Measurements from ENCODE around the gene SYT7.

Gene SYT7

DNA sequence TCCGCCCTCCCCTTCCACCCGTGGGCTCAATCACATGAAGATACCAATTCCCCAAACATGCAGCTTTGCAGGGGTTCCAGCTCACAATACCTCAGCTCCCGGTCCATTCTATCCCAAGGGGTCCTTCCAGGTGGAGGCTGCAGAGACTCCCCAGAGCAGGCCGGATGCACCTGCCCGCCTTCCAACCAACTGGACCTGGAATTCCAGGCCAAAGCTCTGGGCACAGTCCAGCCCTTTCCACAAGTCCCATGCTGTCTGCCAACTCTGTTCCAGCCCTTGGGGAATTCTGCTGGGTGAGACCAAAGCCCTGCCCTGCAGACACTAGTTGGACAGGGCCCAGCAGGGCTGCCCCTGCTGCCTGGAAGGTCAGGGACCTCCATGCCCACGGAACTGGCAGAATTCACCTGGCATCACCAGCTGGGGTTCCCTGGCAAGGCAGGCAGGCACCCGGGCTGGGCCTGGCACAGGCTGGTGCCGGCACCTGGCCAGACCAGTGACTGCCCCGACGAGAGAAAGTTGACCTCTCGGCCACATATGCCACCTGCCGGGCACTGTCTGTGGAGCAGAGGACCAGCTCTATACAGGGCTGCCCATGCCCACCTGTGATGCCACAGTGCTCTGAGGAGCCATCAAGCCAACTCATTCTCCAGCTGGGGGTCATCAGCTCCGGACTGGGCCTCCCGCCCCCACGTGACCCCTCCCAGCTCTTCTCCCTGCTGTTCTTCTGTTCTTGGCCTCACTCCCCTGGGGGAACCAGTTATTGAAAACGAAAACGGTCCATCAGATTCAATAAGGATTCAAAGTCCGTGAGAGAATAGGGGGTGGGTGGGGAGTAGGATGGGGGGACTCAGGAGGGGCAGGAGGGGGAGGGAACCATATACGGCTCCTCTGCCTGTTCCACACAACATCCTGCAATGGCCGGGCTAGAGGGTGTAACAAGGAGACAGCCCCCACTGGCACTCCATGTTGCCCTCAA lies 4.7 kb downstream of the SYT7 start:
- H3K4me3 ChIP-seq (ENCODE audit: low read depth, low read length): peak overlapping the region; percentile 8
- H3K9ac ChIP-seq (ENCODE audit: low read depth, low read length): no peak overlapping the region
- peaks cover 15% of the 10 kb centered on the region for H3K4me1 ChIP-seq (ENCODE audit: control insufficient read depth, insufficient read depth, low read length)
- no peaks in the 10 kb centered on the region for H3K36me3 ChIP-seq (ENCODE audit: control insufficient read depth, insufficient read depth, low read length)
- H3K27me3 ChIP-seq (ENCODE audit: control insufficient read depth, insufficient read depth, low read length): peaks cover 19% of the 10 kb centered on the region
- H3K9me3 ChIP-seq (ENCODE audit: control insufficient read depth, insufficient read depth, low read length): no peaks in the 10 kb centered on the region

DNA sequence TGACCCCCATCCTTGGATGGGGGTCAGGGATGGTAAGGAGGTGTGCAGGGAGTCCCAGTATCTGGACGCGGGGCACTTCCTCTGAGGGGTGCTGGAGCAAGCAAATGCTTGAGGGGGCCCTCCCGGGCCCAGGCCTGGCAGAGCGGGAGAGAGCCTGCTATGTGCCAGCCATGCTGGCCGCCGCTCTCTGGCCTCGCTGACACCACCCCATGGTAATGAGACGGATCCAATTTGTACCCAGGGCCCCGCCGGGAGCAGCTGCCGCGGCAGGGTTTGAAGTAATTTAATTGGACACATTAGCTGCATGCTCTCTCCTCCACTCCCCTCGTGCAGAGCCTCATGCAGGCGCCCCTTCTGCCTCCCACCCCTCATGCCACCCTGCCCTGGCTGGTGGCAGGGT lies 6.3 kb downstream of the SYT7 start:
- Histone ChIP-seq H3K27me3 (ENCODE audit: control insufficient read depth, insufficient read depth, low read length) (peaks cover 9% of the 10 kb centered on the region), H3K9me3 (ENCODE audit: control insufficient read depth, insufficient read depth, low read length) (no peaks in the 10 kb centered on the region), H3K4me1 (ENCODE audit: control insufficient read depth, insufficient read depth, low read length) (peaks cover 13% of the 10 kb centered on the region), H3K9ac (ENCODE audit: low read depth, low read length) (no peak overlapping the region), H3K4me3 (ENCODE audit: low read depth, low read length) (no peak overlapping the region), H3K36me3 (ENCODE audit: control insufficient read depth, insufficient read depth, low read length) (no peaks in the 10 kb centered on the region)

GRCh38 chr11:61572913-61573312 lies 8.0 kb downstream of the SYT7 start:
- Histone ChIP-seq H3K27me3 (ENCODE audit: control insufficient read depth, insufficient read depth, low read length) (peaks cover 13% of the 10 kb centered on the region), H3K9me3 (ENCODE audit: control insufficient read depth, insufficient read depth, low read length) (no peaks in the 10 kb centered on the region), H3K4me1 (ENCODE audit: control insufficient read depth, insufficient read depth, low read length) (peaks cover 14% of the 10 kb centered on the region)

DNA sequence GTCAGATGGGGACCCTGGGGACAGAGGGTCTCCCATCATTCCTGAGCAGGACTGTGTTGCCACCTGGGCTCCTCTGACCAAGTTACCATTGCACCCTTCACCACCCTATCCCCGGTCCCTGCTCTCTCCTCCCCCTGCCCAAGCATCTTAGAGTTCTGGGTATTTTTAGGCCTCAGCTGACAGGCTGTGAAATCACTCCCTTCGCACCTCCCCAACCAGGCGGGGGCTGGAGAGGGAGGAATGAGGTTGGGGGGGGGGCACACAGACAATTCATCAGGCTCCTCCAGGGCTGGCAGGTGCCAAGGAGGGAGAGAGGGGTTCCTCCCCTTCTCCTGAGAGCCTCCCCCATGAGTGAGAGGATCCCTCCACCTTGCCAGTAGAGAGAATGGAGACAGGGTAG lies 9.0 kb downstream of the SYT7 start:
- no peak overlapping the region for H3K9ac ChIP-seq (ENCODE audit: low read depth, low read length)
- no peaks in the 10 kb centered on the region for H3K9me3 ChIP-seq (ENCODE audit: control insufficient read depth, insufficient read depth, low read length)
- H3K4me1 ChIP-seq (ENCODE audit: control insufficient read depth, insufficient read depth, low read length): peaks cover 8% of the 10 kb centered on the region
- H3K36me3 ChIP-seq (ENCODE audit: control insufficient read depth, insufficient read depth, low read length): no peaks in the 10 kb centered on the region
- no peak overlapping the region for H3K4me3 ChIP-seq (ENCODE audit: low read depth, low read length)
- H3K27me3 ChIP-seq (ENCODE audit: control insufficient read depth, insufficient read depth, low read length): peaks cover 13% of the 10 kb centered on the region

More at GRCh38 chr11:61572913-61573312, 8.0 kb downstream of the SYT7 start:
- Histone ChIP-seq H3K9ac (ENCODE audit: low read depth, low read length) (no peak overlapping the region), H3K36me3 (ENCODE audit: control insufficient read depth, insufficient read depth, low read length) (no peaks in the 10 kb centered on the region), H3K4me3 (ENCODE audit: low read depth, low read length) (no peak overlapping the region)

GRCh38 chr11:61571337-61571736 lies 9.5 kb downstream of the SYT7 start:
- Histone ChIP-seq H3K4me1 (ENCODE audit: control insufficient read depth, insufficient read depth, low read length) (peaks cover 6% of the 10 kb centered on the region), H3K36me3 (ENCODE audit: control insufficient read depth, insufficient read depth, low read length) (no peaks in the 10 kb centered on the region), H3K9ac (ENCODE audit: low read depth, low read length) (no peak overlapping the region), H3K4me3 (ENCODE audit: low read depth, low read length) (no peak overlapping the region), H3K9me3 (ENCODE audit: control insufficient read depth, insufficient read depth, low read length) (no peaks in the 10 kb centered on the region), H3K27me3 (ENCODE audit: control insufficient read depth, insufficient read depth, low read length) (peaks cover 15% of the 10 kb centered on the region)

DNA sequence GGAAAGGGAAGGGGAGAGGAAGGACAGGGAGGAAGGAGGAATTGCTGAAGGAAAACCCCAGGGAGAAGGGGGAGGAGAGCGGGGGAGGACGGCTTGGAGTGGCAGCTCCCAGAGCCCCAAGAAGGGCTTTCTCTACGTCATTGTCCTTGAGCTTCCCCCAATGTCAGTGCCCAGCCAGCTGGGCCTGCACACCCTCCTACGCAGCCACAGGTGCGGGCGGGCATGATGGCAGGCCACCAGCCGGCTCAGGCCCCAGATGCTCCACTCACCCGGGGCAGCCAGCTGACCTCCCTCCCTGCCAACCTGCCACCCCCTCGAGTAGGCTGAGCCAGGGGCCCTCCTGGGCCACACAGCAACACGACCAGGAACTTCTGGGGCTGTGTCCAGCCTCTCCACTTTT lies 11.2 kb downstream of the SYT7 start:
- Histone ChIP-seq H3K27me3 (ENCODE audit: control insufficient read depth, insufficient read depth, low read length) (peaks cover 15% of the 10 kb centered on the region), H3K9ac (ENCODE audit: low read depth, low read length) (no peak overlapping the region), H3K9me3 (ENCODE audit: control insufficient read depth, insufficient read depth, low read length) (no peaks in the 10 kb centered on the region), H3K4me3 (ENCODE audit: low read depth, low read length) (no peak overlapping the region), H3K36me3 (ENCODE audit: control insufficient read depth, insufficient read depth, low read length) (no peaks in the 10 kb centered on the region), H3K4me1 (ENCODE audit: control insufficient read depth, insufficient read depth, low read length) (peaks cover 8% of the 10 kb centered on the region)

DNA sequence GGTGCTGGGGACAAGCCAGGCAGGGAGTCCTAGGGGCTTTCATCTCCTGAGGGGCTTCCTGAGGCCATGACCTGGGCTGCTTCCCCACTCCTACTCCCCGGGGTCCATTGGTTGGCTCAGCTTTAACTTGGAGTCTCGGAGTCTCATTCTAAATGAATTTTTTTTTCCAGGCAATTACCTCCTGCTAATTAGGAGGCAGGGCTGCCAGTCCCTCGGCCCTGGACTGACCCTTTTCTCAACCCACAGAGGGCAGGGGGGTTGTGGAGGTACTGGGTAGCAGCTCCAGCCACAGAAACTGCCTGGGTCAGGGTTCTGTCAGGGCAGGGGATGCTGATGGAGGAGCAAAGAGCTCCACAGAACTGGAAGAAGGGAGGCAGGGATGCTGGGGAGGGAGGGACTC lies 11.9 kb downstream of the SYT7 start:
- Histone ChIP-seq H3K27me3 (ENCODE audit: control insufficient read depth, insufficient read depth, low read length) (peaks cover 17% of the 10 kb centered on the region), H3K9ac (ENCODE audit: low read depth, low read length) (no peak overlapping the region), H3K4me1 (ENCODE audit: control insufficient read depth, insufficient read depth, low read length) (peaks cover 8% of the 10 kb centered on the region), H3K9me3 (ENCODE audit: control insufficient read depth, insufficient read depth, low read length) (no peaks in the 10 kb centered on the region), H3K36me3 (ENCODE audit: control insufficient read depth, insufficient read depth, low read length) (no peaks in the 10 kb centered on the region), H3K4me3 (ENCODE audit: low read depth, low read length) (no peak overlapping the region)

DNA sequence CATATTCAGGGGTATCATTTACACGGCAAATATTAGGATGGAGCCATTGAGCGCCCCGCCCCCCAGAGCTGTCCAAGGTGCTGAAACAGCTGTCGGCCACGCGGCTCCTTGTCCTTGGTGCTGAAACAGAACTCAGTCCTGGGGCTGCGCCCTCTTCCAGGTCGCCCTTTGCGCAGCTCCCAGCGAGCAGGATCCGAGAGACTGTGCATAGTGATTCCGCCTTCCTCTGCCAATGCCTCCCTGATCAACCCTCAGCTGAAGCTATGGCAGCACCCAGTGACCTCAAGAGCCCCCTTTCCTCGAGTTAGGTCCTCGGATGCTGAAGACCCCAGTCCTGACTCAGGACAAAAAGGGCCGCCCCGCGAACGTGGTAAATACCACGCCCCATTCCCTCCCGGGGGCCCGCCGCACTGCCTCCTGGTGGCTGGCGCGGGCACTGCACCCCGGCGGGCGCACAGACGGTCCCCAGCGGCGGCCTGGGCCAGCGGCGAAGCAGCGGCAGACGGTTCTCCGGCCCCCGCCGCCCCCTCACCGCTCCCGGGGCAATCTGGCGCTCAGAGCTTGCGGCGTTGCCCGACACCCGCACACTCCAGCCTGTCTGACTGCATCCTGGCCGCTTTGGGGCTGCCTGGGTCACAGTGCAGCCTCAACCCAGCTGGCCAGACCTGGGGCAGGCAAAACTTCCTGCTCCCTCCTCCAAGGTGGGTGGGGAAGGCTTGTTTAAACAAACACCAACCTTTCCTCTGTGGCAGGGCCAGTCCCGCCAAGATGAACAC lies 13.4 kb downstream of the SYT7 start:
- Histone ChIP-seq H3K4me1 (ENCODE audit: control insufficient read depth, insufficient read depth, low read length) (peaks cover 8% of the 10 kb centered on the region), H3K36me3 (ENCODE audit: control insufficient read depth, insufficient read depth, low read length) (no peaks in the 10 kb centered on the region), H3K27me3 (ENCODE audit: control insufficient read depth, insufficient read depth, low read length) (peaks cover 18% of the 10 kb centered on the region), H3K9me3 (ENCODE audit: control insufficient read depth, insufficient read depth, low read length) (no peaks in the 10 kb centered on the region), H3K9ac (ENCODE audit: low read depth, low read length) (no peak overlapping the region), H3K4me3 (ENCODE audit: low read depth, low read length) (peak overlapping the region; percentile 72)

DNA sequence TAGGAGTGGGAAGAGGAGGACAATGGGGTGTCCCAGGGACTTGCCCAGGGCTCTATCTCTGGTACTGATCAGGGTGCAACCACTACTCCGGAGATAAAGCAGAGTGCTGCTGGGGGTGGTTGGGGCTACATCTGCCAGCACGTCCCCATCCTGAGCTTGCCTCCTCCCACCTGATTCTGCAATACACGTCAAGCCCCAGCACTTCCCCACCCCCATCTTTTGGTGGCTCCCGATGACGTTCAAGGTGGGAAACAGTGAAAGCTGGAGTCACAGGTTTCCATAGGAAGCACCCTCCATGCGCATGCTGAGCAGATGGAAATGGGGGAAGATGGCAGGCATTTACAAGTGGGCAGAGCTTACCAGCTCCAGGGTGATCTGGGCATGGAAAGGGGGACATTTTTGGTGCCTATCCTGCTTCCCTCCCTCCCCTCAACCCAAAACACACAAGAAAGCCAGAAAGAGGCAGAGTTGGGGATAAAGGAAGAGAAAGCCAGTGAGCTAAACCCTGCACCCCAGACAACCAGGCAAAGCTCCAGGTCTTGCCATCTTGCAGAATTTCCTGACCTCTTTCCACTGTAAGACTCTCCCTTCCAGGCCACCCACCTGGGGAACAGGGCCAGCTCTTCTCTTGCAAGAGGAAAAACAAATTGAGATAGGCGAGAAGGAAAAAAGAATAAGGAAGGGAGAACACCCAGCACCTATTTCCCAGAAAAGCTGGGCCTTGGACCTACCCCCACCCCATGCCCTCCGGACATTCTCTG lies 15.8 kb downstream of the SYT7 start:
- Histone ChIP-seq H3K27me3 (ENCODE audit: control insufficient read depth, insufficient read depth, low read length) (peaks cover 18% of the 10 kb centered on the region), H3K4me1 (ENCODE audit: control insufficient read depth, insufficient read depth, low read length) (peaks cover 8% of the 10 kb centered on the region), H3K9me3 (ENCODE audit: control insufficient read depth, insufficient read depth, low read length) (no peaks in the 10 kb centered on the region), H3K36me3 (ENCODE audit: control insufficient read depth, insufficient read depth, low read length) (no peaks in the 10 kb centered on the region), H3K9ac (ENCODE audit: low read depth, low read length) (no peak overlapping the region), H3K4me3 (ENCODE audit: low read depth, low read length) (no peak overlapping the region)

DNA sequence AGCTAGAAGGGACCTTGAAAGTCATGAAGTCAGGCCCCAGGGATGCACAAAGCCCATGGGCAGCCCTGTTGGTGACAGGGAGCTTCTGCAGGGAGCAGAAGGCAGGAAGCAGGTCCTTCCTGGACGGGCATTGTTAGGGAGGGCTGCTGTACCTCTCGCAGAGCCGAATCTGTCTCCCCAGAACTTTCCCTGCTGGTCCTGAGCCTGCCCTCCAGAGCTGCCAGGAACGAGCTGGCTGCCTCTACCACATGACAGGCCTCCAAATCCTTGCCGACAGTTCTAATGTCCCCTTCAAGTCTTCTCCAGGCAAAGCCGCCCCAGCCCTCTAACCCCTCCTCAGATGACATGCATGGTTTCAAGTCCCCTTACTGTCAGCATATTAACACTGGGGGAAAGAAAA lies 20.1 kb downstream of the SYT7 start:
- Histone ChIP-seq H3K4me1 (ENCODE audit: control insufficient read depth, insufficient read depth, low read length) (peaks cover 3% of the 10 kb centered on the region), H3K9ac (ENCODE audit: low read depth, low read length) (no peak overlapping the region), H3K27me3 (ENCODE audit: control insufficient read depth, insufficient read depth, low read length) (peaks cover 12% of the 10 kb centered on the region), H3K4me3 (ENCODE audit: low read depth, low read length) (no peak overlapping the region), H3K9me3 (ENCODE audit: control insufficient read depth, insufficient read depth, low read length) (no peaks in the 10 kb centered on the region), H3K36me3 (ENCODE audit: control insufficient read depth, insufficient read depth, low read length) (no peaks in the 10 kb centered on the region)

GRCh38 chr11:61556621-61557020 lies 24.3 kb downstream of the SYT7 start:
- no peaks in the 10 kb centered on the region for H3K36me3 ChIP-seq (ENCODE audit: control insufficient read depth, insufficient read depth, low read length)
- H3K27me3 ChIP-seq (ENCODE audit: control insufficient read depth, insufficient read depth, low read length): peaks cover 21% of the 10 kb centered on the region
- H3K4me3 ChIP-seq (ENCODE audit: low read depth, low read length): no peak overlapping the region
- H3K4me1 ChIP-seq (ENCODE audit: control insufficient read depth, insufficient read depth, low read length): peaks cover 11% of the 10 kb centered on the region
- H3K9ac ChIP-seq (ENCODE audit: low read depth, low read length): no peak overlapping the region
- no peaks in the 10 kb centered on the region for H3K9me3 ChIP-seq (ENCODE audit: control insufficient read depth, insufficient read depth, low read length)

All from iPS-15b (cell line).